SK-N-SH (cell line): Measurements from ENCODE around the gene ELMO1. TPM values are rescaled to one million over a fixed set of nuclear protein-coding genes. Genes with fewer than 3 reads are reported as not detected.

Experiments used
- CTCF ChIA-PET: fragments of 300-600, 350-600 bp; formaldehyde crosslinking; extraction: SDS; loops from one replicate; lab custom pipeline; 2021; lab: Yijun Ruan, JAX
- POLR2A ChIA-PET: fragments of 350-600 bp; sonication (Branson Sonifier 250); formaldehyde crosslinking; extraction: SDS; loops from one replicate; lab custom pipeline; 2020; ENCODE audit warnings: antibody characterized with exemption, inconsistent platforms; lab: Yijun Ruan, JAX
- DNase-seq: peaks from one replicate; pipeline ENCODE4 v3.0.0; 2012
- H2AFZ ChIP-seq: fragments of 200-600 bp; sonication (generic); 2 replicates; pipeline ENCODE4 v1.8.1; 2016; ENCODE audit warnings: antibody characterized with exemption, mild to moderate bottlenecking, low read depth
- H3F3A ChIP-seq: fragments of 200-600 bp; sonication (generic); replicated peaks from 2 replicates; pipeline ENCODE3; 2016; ENCODE audit warnings: antibody characterized with exemption, mild to moderate bottlenecking; ENCODE audit not compliant: insufficient read depth
- H3K27ac ChIP-seq, 2 experiments: fragments of 200-500 bp in 1 of 2; fragments of 200-600 bp in 1 of 2; sonication (Bioruptor generic) in 1 of 2; sonication (generic), shearing (Covaris generic) in 1 of 2; 2 replicates each; pipeline versions ENCODE4 v1.5.1 to v1.6.1; 2014 to 2016; ENCODE audit warnings: low read depth in 2 of 2, inconsistent platforms in 1 of 2, low read length in 1 of 2, mild to moderate bottlenecking in 1 of 2, mixed read lengths in 1 of 2
- H3K27me3 ChIP-seq: fragments of 200-600 bp; sonication (generic), shearing (Covaris generic); 2 replicates; pipeline ENCODE4 v1.6.1; 2016; ENCODE audit warnings: mixed run types; ENCODE audit not compliant: insufficient read depth
- H3K36me3 ChIP-seq, 2 experiments: fragments of 200-500 bp in 1 of 2; fragments of 200-600 bp in 1 of 2; sonication (Bioruptor generic) in 1 of 2; sonication (generic) in 1 of 2; replicated peaks in 1 of 2; 2 replicates each; pipeline versions ENCODE3 to v1.5.1; 2014 to 2016; ENCODE audit warnings: low read length in 1 of 2, mild to moderate bottlenecking in 1 of 2; ENCODE audit not compliant: insufficient read depth in 2 of 2, control insufficient read depth in 1 of 2
- H3K4me1 ChIP-seq, 2 experiments: fragments of 200-500 bp in 1 of 2; fragments of 200-600 bp in 1 of 2; sonication (Bioruptor generic) in 1 of 2; sonication (generic), shearing (Covaris generic) in 1 of 2; 2 replicates each; pipeline versions ENCODE4 v1.5.1 to v1.6.1; 2014 to 2016; ENCODE audit warnings: low read depth in 1 of 2, low read length in 1 of 2, mixed run types in 1 of 2; ENCODE audit not compliant: insufficient read depth in 2 of 2, control insufficient read depth in 1 of 2
- H3K4me2 ChIP-seq: fragments of 200-600 bp; sonication (generic), shearing (Covaris generic); 2 replicates; pipeline ENCODE4 v1.6.1; 2017; ENCODE audit warnings: mixed run types
- H3K4me3 ChIP-seq, 2 experiments: fragments of 200-500 bp in 1 of 2; fragments of 200-600 bp in 1 of 2; sonication (Bioruptor generic) in 1 of 2; sonication (generic), shearing (Covaris generic) in 1 of 2; 2 replicates each; pipeline versions ENCODE4 v1.5.1 to v1.8.1; 2014 to 2016; ENCODE audit warnings: low read depth in 2 of 2, inconsistent platforms in 1 of 2, low read length in 1 of 2, mild to moderate bottlenecking in 1 of 2, mixed read lengths in 1 of 2, moderate library complexity in 1 of 2
- H3K79me2 ChIP-seq: fragments of 200-600 bp; sonication (generic); 2 replicates; pipeline ENCODE4 v1.8.1; 2017; ENCODE audit warnings: mild to moderate bottlenecking; ENCODE audit not compliant: insufficient read depth
- H3K9ac ChIP-seq: fragments of 200-600 bp; sonication (generic); 2 replicates; pipeline ENCODE4 v1.6.1; 2017; ENCODE audit warnings: mixed run types
- H3K9me2 ChIP-seq: fragments of 200-600 bp; sonication (generic); 2 replicates; pipeline ENCODE4 v1.6.1; 2017; ENCODE audit warnings: mixed run types
- H3K9me3 ChIP-seq: fragments of 200-600 bp; sonication (generic); 2 replicates; pipeline ENCODE4 v1.6.1; 2017; ENCODE audit warnings: mixed run types, mild to moderate bottlenecking, moderate library complexity
- H4K20me1 ChIP-seq: fragments of 200-600 bp; sonication (generic); 2 replicates; pipeline ENCODE4 v1.6.1; 2017; ENCODE audit warnings: mild to moderate bottlenecking, mixed run types; ENCODE audit not compliant: insufficient read depth
- CTCF ChIP-seq: fragments of 200-600 bp; sonication (generic); IDR thresholded peaks from 2 replicates; pipeline ENCODE4 v1.6.1; 2017; ENCODE audit warnings: antibody characterized with exemption, mild to moderate bottlenecking, moderate library complexity
- EP300 ChIP-seq, 2 experiments: IDR thresholded peaks; 2 replicates each; pipeline versions ENCODE4 v1.4.0 to v1.6.1; 2012; ENCODE audit warnings: borderline replicate concordance in 1 of 2, low read depth in 1 of 2, low read length in 1 of 2
- FOSL2 ChIP-seq: IDR thresholded peaks from 2 replicates; pipeline ENCODE4 v1.4.0; 2012; ENCODE audit warnings: low read depth, mild to moderate bottlenecking, moderate library complexity, borderline replicate concordance
- FOXM1 ChIP-seq: IDR thresholded peaks from 2 replicates; pipeline ENCODE4 v1.4.0; 2012; ENCODE audit warnings: low read depth, mild to moderate bottlenecking
- GABPA ChIP-seq: IDR thresholded peaks from 2 replicates; pipeline ENCODE4 v1.4.0; 2012; ENCODE audit warnings: low read depth, mild to moderate bottlenecking
- MAX ChIP-seq: IDR thresholded peaks from 2 replicates; pipeline ENCODE4 v1.4.0; 2012; ENCODE audit warnings: low read depth
- MXI1 ChIP-seq: IDR thresholded peaks from 2 replicates; pipeline ENCODE4 v1.6.1; 2012; ENCODE audit warnings: mild to moderate bottlenecking, low read depth, low read length, improper control_type of control experiment
- NRF1 ChIP-seq: IDR thresholded peaks from 2 replicates; pipeline ENCODE4 v1.6.1; 2012; ENCODE audit warnings: low read depth, mild to moderate bottlenecking, low read length
- PBX3 ChIP-seq: IDR thresholded peaks from 2 replicates; pipeline ENCODE4; 2012
- RCOR1 ChIP-seq: fragments of 150-350 bp; IDR thresholded peaks from 2 replicates; pipeline ENCODE4 v1.6.1; 2017; ENCODE audit warnings: antibody characterized with exemption, low read length
- RFX5 ChIP-seq: IDR thresholded peaks from 2 replicates; pipeline ENCODE4 v1.6.1; 2012; ENCODE audit warnings: mild to moderate bottlenecking, improper control_type of control experiment, low read length
- RXRA ChIP-seq: IDR thresholded peaks from 2 replicates; pipeline ENCODE4 v1.4.0; 2012; ENCODE audit warnings: low read depth, mild to moderate bottlenecking, borderline replicate concordance
- SIN3A ChIP-seq: IDR thresholded peaks from 2 replicates; pipeline ENCODE4 v1.6.1; 2012; ENCODE audit warnings: low read depth, mild to moderate bottlenecking, low read length, moderate library complexity, borderline replicate concordance
- SMC3 ChIP-seq: IDR thresholded peaks from 2 replicates; pipeline ENCODE4 v1.6.1; 2012; ENCODE audit warnings: low read depth, low read length, improper control_type of control experiment
- USF2 ChIP-seq: fragments of 150-350 bp; IDR thresholded peaks from 2 replicates; pipeline ENCODE4 v1.6.1; 2017; ENCODE audit warnings: antibody characterized with exemption, low read length, low read depth, borderline replicate concordance
- ZBTB33 ChIP-seq: IDR thresholded peaks from 2 replicates; pipeline ENCODE4 v1.4.0; 2012; ENCODE audit warnings: low read depth, borderline replicate concordance
- polyA plus RNA-seq, 3 experiments: library from polyadenylated mRNA; depleted of rRNA; stranded (reverse); fragments of >200 nt; gene quantifications; 2 replicates each; pipeline ENCODE4 v1.2.3, GENCODE V29; 2012

ELMO1 gene
- polyA plus RNA-seq, 1 of the 3 experiments (the other 2 are of a cell fraction) = 0.64 TPM

- DNase-seq = no peak
- Histone ChIP-seq H3K4me2 (no peak overlapping the region), H4K20me1 (no peaks in the 10 kb centered on the region), H3K9me2 (no peaks in the 10 kb centered on the region), H3K36me3 (no peaks in the 10 kb centered on the region), H3K4me1 (peaks cover 0 to 28% of the 10 kb centered on the region in 2 experiments; a peak in 2 of 4 replicates), H2AFZ (no peak overlapping the region), H3K79me2 (no peaks in the 10 kb centered on the region), H3K9ac (no peak overlapping the region), H3K27me3 (no peaks in the 10 kb centered on the region), H3K9me3 (peaks cover 3% of the 10 kb centered on the region; the same call in 1 of the 2 replicates), H3K4me3 (no peak overlapping the region), H3F3A (no peaks in the 10 kb centered on the region), H3K27ac (no peak overlapping the region)
- TF ChIP-seq EP300 (IDR thresholded peaks at IDR 0.05; ENCODE audit: borderline replicate concordance in 1 of 2, low read depth in 1 of 2, low read length in 1 of 2) (no peak), MAX (no peak), RXRA (no peak), FOSL2 (no peak), CTCF (no peak), USF2 (no peak), SMC3 (no peak), RCOR1 (no peak), RFX5 (no peak), MXI1 (no peak), PBX3 (no peak), NRF1 (no peak), SIN3A (no peak), ZBTB33 (no peak), FOXM1 (no peak), GABPA (no peak)
- ChIA-PET POLR2A (interaction anchor here (0.6 kb wide), 1 partner anchor 114 kb away, joined by 4 read pairs; no protein-coding TSS in a partner anchor), CTCF (interaction anchor here (0.8 to 1.6 kb wide), 6 partner anchors 14 to 204 kb away, joined by 3 to 7 read pairs (median 4); no protein-coding TSS in a partner anchor)
Observed at GRCh38 chr7:37290731-37291130, 157.9 kb downstream of the ELMO1 start.
